ENCODE measurements around the gene ANKRD23.
A peak's percentile ranks its signal among the peaks of the same experiment; 100 is the strongest.

The ANKRD23 gene

GRCh38 chr2:96819876-96820511 lies 23.8 kb downstream of the ANKRD23 start:
- Histone ChIP-seq H4K20me1 (ENCODE audit: insufficient read depth, low read length) (0 out of 2 replicates have a peak, but pooled peaks cover 7% of the 10 kb centered on the region), H3F3A (ENCODE audit: insufficient read depth, low read length) (peaks cover 6% of the 10 kb centered on the region; the same call in 1 of the 2 replicates), H3K9me3 (replicated peaks; ENCODE audit: insufficient read depth, low read length) (no peaks in the 10 kb centered on the region), H3K27me3 (replicated peaks; ENCODE audit: insufficient read depth, low read length) (no peaks in the 10 kb centered on the region), H3K27ac (ENCODE audit: low read length) (no peak overlapping the region), H3K4me1 (ENCODE audit: low read length) (peaks cover 22% of the 10 kb centered on the region), H3K4me3 (ENCODE audit: low read length) (no peak overlapping the region), H3K4me2 (ENCODE audit: low read depth, low read length) (no peak overlapping the region), H3K9me2 (replicated peaks; ENCODE audit: insufficient read depth, low read length) (no peaks in the 10 kb centered on the region), H3K9ac (ENCODE audit: low read length) (no peak overlapping the region), H3K36me3 (replicated peaks; ENCODE audit: insufficient read depth, low read length) (peaks cover 3% of the 10 kb centered on the region; the same call in 1 of the 2 replicates), H2AFZ (ENCODE audit: low read length) (no peak overlapping the region), H3K79me2 (ENCODE audit: low read length) (peaks cover 78% of the 10 kb centered on the region)
- no peak for TF ChIP-seq EZH2phosphoT487 (IDR thresholded peaks at IDR 0.05; ENCODE audit: low read length)
- no peak for TF ChIP-seq EZH2 (optimal IDR thresholded peaks at IDR 0.05; ENCODE audit: low read depth, low read length)
- TF ChIP-seq, protein P1, sequence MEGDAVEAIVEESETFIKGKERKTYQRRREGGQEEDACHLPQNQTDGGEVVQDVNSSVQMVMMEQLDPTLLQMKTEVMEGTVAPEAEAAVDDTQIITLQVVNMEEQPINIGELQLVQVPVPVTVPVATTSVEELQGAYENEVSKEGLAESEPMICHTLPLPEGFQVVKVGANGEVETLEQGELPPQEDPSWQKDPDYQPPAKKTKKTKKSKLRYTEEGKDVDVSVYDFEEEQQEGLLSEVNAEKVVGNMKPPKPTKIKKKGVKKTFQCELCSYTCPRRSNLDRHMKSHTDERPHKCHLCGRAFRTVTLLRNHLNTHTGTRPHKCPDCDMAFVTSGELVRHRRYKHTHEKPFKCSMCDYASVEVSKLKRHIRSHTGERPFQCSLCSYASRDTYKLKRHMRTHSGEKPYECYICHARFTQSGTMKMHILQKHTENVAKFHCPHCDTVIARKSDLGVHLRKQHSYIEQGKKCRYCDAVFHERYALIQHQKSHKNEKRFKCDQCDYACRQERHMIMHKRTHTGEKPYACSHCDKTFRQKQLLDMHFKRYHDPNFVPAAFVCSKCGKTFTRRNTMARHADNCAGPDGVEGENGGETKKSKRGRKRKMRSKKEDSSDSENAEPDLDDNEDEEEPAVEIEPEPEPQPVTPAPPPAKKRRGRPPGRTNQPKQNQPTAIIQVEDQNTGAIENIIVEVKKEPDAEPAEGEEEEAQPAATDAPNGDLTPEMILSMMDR (IDR thresholded peaks at IDR 0.05; ENCODE audit: low read length) = no peak
- no peak for DNase-seq

DNA sequence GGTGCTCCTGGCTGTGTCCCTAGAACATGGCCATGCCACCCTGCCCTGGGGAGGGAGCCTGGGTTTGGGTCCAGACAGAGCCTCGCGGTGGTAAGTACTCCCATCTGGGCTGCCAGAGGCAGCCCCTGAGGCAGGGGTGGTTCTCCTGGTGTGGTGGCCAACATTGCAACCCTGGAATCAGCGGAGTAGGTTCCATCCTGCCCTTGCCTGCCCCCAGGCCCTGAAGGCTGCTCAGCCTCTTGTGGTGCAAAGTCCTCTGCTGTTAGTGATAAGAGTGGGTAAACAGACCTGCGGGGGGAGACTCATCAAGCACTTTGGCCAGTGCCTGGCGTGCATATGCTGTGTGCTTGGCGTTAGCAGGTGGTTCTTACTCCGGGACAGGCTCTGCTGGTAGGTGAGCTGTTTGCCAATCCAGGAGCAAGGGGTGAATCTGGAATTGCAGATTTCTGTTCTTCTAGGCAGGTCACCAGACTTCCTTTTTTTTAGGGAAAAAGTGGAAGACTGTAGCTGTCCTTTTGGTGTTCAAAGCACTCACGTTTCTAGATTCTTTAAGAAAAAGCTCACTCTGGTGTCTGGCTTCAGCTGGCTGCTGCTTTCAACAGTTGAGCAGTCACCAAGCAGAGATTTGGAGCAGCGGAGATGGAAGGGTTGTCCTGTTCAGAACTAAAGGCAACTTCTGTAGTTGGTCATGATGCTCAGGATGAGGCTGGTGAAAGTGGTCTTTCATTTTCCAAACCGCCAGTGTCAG lies 24.5 kb downstream of the ANKRD23 start:
- Histone ChIP-seq H3F3A (ENCODE audit: insufficient read depth, low read length) (peaks cover 8% of the 10 kb centered on the region; the same call in 1 of the 2 replicates), H3K27ac (ENCODE audit: low read length) (no peak overlapping the region), H3K79me2 (ENCODE audit: low read length) (peaks cover 71% of the 10 kb centered on the region), H3K4me2 (ENCODE audit: low read depth, low read length) (peak overlapping the region; percentile 27; the same call in 1 of the 2 replicates), H3K9me2 (replicated peaks; ENCODE audit: insufficient read depth, low read length) (no peaks in the 10 kb centered on the region), H3K4me3 (ENCODE audit: low read length) (no peak overlapping the region), H3K27me3 (replicated peaks; ENCODE audit: insufficient read depth, low read length) (no peaks in the 10 kb centered on the region), H3K9ac (ENCODE audit: low read length) (no peak overlapping the region), H2AFZ (ENCODE audit: low read length) (no peak overlapping the region), H3K36me3 (replicated peaks; ENCODE audit: insufficient read depth, low read length) (peaks cover 3% of the 10 kb centered on the region; the same call in 1 of the 2 replicates), H3K9me3 (replicated peaks; ENCODE audit: insufficient read depth, low read length) (no peaks in the 10 kb centered on the region), H3K4me1 (ENCODE audit: low read length) (peaks cover 24% of the 10 kb centered on the region), H4K20me1 (ENCODE audit: insufficient read depth, low read length) (0 out of 2 replicates have a peak, but pooled peaks cover 7% of the 10 kb centered on the region)
- TF ChIP-seq, protein P1 (IDR thresholded peaks at IDR 0.05; ENCODE audit: low read length) = no peak
- no peak for TF ChIP-seq EZH2 (optimal IDR thresholded peaks at IDR 0.05; ENCODE audit: low read depth, low read length)
- TF ChIP-seq EZH2phosphoT487 (IDR thresholded peaks at IDR 0.05; ENCODE audit: low read length) = no peak
- DNase-seq = no peak

- Histone ChIP-seq H4K20me1 (ENCODE audit: insufficient read depth, low read length) (no peaks in the 10 kb centered on the region), H3K4me3 (ENCODE audit: low read length) (peak overlapping the region; percentile 76), H3K4me2 (ENCODE audit: low read depth, low read length) (peak overlapping the region; percentile 98), H3K9me3 (replicated peaks; ENCODE audit: insufficient read depth, low read length) (no peaks in the 10 kb centered on the region), H3K27ac (ENCODE audit: low read length) (no peak overlapping the region), H3K4me1 (ENCODE audit: low read length) (peaks cover 24% of the 10 kb centered on the region), H3K9me2 (replicated peaks; ENCODE audit: insufficient read depth, low read length) (no peaks in the 10 kb centered on the region), H3K9ac (ENCODE audit: low read length) (peak overlapping the region; percentile 50; the same call in 1 of the 2 replicates), H3K79me2 (ENCODE audit: low read length) (peaks cover 57% of the 10 kb centered on the region), H3K27me3 (replicated peaks; ENCODE audit: insufficient read depth, low read length) (no peaks in the 10 kb centered on the region), H3F3A (ENCODE audit: insufficient read depth, low read length) (peaks cover 8% of the 10 kb centered on the region; the same call in 1 of the 2 replicates), H2AFZ (ENCODE audit: low read length) (no peak overlapping the region), H3K36me3 (replicated peaks; ENCODE audit: insufficient read depth, low read length) (peaks cover under 1% of the 10 kb centered on the region; the same call in 1 of the 2 replicates)
- DNase-seq = no peak
- TF ChIP-seq, protein P1 (IDR thresholded peaks at IDR 0.05; ENCODE audit: low read length) = no peak
- TF ChIP-seq EZH2 (optimal IDR thresholded peaks at IDR 0.05; ENCODE audit: low read depth, low read length) (no peak), EZH2phosphoT487 (IDR thresholded peaks at IDR 0.05; ENCODE audit: low read length) (no peak)
Measured at GRCh38 chr2:96817882-96818281, 25.9 kb downstream of the ANKRD23 start.
